ENCODE data around the gene MCTP1.

DNA sequence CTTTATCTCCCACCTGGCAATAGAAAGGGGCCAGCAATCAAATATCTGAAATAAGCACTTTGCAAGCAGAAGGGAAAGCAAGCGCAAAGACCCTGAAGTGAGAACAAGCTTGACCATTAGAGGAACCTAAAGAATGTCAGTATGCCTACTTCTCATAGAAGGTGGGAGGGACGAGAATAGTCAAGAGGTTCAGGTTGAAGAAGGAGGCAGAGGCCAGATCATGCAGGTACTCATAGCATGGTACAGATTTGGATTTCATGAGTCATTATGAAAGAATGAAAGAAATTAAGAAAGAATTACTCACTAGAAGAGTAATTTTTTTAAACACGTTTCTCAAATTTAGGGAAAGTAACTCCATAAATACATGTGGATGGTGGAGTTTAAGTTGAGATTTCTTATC lies 33.7 kb downstream of the MCTP1 start:
- TF ChIP-seq CTCF (conservative IDR thresholded peaks at IDR 0.05; ENCODE audit: low read length) (no peak), EZH2phosphoT487 (IDR thresholded peaks at IDR 0.05; ENCODE audit: borderline replicate concordance) (no peak)
